Measurements from ENCODE around the gene PNPLA4. TPM values are rescaled to one million over a fixed set of nuclear protein-coding genes. Genes with fewer than 3 reads are reported as not detected.

PNPLA4 gene
- total RNA-seq, 5 donors from 2014 or later (not counting 1 experiment from before 2014, with no cell fraction given), result 5.1 to 7.0 (median 6.2) TPM

Other genes with a start within 250 kb of the PNPLA4 start
- gene VCX, start 84.2 kb downstream of the PNPLA4 start, total RNA-seq, result not detected
- gene VCX2, start 243.9 kb upstream of the PNPLA4 start, total RNA-seq, result not detected

All from T-cell (primary cell).